ENCODE data around the gene SAMD1. TPM values are rescaled to one million over a fixed set of nuclear protein-coding genes. Genes with fewer than 3 reads are reported as not detected.

The SAMD1 gene
- total and polyA plus RNA-seq, 2 of the 8 experiments (the other 6 are each of a cell fraction or from before 2014, with no cell fraction given), result 40.0 to 100 TPM

GRCh38 chr19:14094854-14095253, 4.3 kb upstream of the SAMD1 start (continued):
- TF ChIP-seq PHF8 (conservative IDR thresholded peaks at IDR 0.05; ENCODE audit: low read depth, low read length), result no peak
- TF ChIP-seq POLR2AphosphoS5 (IDR thresholded peaks at IDR 0.05; ENCODE audit: low read depth, low read length), result no peak
- no peak for TF ChIP-seq CBX5 (IDR thresholded peaks at IDR 0.05; ENCODE audit: low read depth, low read length)
- no peak for TF ChIP-seq SRF (IDR thresholded peaks at IDR 0.05; ENCODE audit: low read depth, low read length)
- no peak for TF ChIP-seq SP1 (IDR thresholded peaks at IDR 0.05; ENCODE audit: low read depth, low read length)
- no peak for TF ChIP-seq CTBP2 (IDR thresholded peaks at IDR 0.05; ENCODE audit: borderline replicate concordance, insufficient read depth, insufficient read length, low read length)
- TF ChIP-seq, protein P1, sequence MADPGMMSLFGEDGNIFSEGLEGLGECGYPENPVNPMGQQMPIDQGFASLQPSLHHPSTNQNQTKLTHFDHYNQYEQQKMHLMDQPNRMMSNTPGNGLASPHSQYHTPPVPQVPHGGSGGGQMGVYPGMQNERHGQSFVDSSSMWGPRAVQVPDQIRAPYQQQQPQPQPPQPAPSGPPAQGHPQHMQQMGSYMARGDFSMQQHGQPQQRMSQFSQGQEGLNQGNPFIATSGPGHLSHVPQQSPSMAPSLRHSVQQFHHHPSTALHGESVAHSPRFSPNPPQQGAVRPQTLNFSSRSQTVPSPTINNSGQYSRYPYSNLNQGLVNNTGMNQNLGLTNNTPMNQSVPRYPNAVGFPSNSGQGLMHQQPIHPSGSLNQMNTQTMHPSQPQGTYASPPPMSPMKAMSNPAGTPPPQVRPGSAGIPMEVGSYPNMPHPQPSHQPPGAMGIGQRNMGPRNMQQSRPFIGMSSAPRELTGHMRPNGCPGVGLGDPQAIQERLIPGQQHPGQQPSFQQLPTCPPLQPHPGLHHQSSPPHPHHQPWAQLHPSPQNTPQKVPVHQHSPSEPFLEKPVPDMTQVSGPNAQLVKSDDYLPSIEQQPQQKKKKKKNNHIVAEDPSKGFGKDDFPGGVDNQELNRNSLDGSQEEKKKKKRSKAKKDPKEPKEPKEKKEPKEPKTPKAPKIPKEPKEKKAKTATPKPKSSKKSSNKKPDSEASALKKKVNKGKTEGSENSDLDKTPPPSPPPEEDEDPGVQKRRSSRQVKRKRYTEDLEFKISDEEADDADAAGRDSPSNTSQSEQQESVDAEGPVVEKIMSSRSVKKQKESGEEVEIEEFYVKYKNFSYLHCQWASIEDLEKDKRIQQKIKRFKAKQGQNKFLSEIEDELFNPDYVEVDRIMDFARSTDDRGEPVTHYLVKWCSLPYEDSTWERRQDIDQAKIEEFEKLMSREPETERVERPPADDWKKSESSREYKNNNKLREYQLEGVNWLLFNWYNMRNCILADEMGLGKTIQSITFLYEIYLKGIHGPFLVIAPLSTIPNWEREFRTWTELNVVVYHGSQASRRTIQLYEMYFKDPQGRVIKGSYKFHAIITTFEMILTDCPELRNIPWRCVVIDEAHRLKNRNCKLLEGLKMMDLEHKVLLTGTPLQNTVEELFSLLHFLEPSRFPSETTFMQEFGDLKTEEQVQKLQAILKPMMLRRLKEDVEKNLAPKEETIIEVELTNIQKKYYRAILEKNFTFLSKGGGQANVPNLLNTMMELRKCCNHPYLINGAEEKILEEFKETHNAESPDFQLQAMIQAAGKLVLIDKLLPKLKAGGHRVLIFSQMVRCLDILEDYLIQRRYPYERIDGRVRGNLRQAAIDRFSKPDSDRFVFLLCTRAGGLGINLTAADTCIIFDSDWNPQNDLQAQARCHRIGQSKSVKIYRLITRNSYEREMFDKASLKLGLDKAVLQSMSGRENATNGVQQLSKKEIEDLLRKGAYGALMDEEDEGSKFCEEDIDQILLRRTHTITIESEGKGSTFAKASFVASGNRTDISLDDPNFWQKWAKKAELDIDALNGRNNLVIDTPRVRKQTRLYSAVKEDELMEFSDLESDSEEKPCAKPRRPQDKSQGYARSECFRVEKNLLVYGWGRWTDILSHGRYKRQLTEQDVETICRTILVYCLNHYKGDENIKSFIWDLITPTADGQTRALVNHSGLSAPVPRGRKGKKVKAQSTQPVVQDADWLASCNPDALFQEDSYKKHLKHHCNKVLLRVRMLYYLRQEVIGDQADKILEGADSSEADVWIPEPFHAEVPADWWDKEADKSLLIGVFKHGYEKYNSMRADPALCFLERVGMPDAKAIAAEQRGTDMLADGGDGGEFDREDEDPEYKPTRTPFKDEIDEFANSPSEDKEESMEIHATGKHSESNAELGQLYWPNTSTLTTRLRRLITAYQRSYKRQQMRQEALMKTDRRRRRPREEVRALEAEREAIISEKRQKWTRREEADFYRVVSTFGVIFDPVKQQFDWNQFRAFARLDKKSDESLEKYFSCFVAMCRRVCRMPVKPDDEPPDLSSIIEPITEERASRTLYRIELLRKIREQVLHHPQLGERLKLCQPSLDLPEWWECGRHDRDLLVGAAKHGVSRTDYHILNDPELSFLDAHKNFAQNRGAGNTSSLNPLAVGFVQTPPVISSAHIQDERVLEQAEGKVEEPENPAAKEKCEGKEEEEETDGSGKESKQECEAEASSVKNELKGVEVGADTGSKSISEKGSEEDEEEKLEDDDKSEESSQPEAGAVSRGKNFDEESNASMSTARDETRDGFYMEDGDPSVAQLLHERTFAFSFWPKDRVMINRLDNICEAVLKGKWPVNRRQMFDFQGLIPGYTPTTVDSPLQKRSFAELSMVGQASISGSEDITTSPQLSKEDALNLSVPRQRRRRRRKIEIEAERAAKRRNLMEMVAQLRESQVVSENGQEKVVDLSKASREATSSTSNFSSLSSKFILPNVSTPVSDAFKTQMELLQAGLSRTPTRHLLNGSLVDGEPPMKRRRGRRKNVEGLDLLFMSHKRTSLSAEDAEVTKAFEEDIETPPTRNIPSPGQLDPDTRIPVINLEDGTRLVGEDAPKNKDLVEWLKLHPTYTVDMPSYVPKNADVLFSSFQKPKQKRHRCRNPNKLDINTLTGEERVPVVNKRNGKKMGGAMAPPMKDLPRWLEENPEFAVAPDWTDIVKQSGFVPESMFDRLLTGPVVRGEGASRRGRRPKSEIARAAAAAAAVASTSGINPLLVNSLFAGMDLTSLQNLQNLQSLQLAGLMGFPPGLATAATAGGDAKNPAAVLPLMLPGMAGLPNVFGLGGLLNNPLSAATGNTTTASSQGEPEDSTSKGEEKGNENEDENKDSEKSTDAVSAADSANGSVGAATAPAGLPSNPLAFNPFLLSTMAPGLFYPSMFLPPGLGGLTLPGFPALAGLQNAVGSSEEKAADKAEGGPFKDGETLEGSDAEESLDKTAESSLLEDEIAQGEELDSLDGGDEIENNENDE (IDR thresholded peaks at IDR 0.05; ENCODE audit: insufficient replicate concordance, low read length), result no peak
- TF ChIP-seq CHD1 (IDR thresholded peaks at IDR 0.05; ENCODE audit: low read depth, low read length), result no peak
- no peak for TF ChIP-seq SIRT6 (IDR thresholded peaks at IDR 0.05; ENCODE audit: low read length)
- TF ChIP-seq ZNF274 (IDR thresholded peaks at IDR 0.05; ENCODE audit: borderline replicate concordance, extremely low read depth, low read length), result no peak
